Pulmonary artery endothelial cell (primary cell): ENCODE measurements around the gene STEAP3. TPM values are rescaled to one million over a fixed set of nuclear protein-coding genes. Genes with fewer than 3 reads are reported as not detected.

Source experiments
- DNase-seq: peaks from one replicate; pipeline ENCODE4 v3.0.0-alpha.2; 2011; ENCODE audit warnings: low read depth, low spot score
- total RNA-seq: library from RNA; depleted of rRNA; stranded (reverse); fragments of >200 nt; gene quantifications from 2 replicates; pipeline ENCODE4 v1.2.3, GENCODE V29; 2014

The STEAP3 gene
- total RNA-seq, 1 donor from 2014 or later = 23.7 TPM

DNA sequence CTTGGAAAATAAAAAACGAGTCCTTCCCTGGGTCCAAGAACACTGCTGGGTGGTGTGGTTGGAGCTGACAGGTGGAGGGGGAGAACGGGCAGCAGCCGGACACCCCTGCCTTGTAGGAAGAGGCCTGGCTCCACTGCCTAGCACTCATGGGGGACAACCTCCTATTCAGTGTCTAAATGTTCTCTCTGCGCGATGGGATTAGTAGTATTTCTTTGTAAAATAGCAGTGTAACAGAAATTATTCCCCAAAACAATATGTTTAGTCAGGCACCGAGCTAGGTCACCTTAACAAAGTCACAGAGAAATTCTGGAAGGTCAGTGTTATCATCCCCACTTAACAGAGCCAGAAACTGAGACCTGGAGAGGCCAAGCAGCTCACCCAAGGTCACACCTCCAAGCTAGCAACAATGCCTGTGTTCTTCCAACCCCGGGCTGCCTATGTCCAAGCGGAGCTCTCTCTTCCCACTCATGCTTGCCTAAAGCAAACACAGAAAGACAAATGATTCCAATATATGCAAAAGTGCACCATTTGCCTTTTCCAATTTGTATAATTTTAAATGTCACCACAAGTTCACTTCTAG is 68.0 kb downstream of the STEAP3 start:
- DNase-seq = no peak

DNA sequence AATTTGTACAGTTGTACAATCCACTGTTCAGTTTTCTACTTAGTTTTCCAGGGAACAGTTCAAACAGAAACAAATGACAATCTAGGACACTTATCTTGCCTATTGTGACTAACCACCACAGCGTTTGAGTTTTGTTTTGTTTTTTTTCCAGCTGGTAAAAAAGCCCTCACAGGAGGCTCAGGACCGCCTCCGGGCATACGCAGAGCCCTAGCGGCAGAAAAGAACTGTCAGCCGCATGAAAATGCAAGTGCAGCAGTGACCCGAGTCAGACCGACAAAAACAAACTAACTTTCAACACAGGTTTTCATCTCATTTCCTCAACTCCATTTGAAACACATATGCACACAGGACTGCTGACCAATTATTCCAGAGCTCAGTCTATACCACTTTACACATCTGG is 68.6 kb downstream of the STEAP3 start:
- DNase-seq = no peak

DNA sequence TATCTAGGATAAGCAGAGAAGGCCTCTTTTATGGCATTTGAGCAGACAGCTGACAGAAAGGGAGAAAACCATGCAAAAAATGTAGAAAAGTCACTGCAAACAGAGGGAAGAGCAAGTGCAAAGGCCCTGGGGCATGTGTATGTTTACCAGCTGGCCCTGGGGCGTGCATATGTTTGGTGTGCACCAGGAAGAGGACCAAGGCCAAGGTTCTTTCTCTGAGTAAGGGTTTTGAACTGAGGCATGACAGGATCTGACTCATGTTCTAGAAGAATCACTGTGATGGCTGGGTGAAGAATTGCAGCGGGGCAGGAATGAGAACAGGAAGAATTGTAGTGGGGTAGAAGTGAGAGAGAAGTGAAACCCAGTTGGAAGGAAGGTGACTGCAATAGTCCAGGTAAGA is 69.6 kb downstream of the STEAP3 start:
- DNase-seq = no peak

- DNase-seq = no peak
Measured at GRCh38 chr2:119293900-119294299, 70.3 kb downstream of the STEAP3 start.

GRCh38 chr2:119294671-119295070 is 71.0 kb downstream of the STEAP3 start:
- no peak for DNase-seq

DNA sequence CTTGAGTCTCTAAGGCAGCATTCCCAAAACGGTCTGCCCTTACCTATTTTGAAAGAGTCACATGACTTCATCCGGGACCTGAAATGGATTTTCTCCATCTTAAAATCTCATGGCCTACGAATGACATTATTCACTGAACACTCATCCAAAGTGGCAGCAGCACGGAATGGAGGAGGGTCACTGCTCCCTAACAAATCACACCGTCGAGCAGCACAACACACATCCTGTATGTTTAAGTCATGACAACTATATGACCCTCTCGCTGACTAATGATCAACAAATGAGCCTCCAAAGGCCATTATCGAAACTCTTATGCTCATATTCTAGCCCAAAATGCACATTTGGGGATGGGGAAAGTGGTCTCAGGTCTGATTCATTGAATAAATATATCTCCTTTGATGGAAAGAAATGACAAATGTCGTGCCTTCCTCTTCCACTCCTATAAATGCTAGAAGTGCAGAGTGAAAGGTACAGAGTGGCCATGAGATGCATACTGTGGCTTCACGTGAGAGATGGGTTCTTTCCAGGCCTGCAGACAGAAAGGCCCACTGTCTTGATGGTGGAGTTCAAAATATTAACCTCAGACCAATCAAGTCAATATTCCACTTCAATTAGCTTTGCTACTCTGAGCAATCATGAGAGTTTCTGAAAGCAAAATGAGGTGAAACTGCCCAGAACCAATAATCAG is 72.2 kb downstream of the STEAP3 start:
- DNase-seq = no peak

DNA sequence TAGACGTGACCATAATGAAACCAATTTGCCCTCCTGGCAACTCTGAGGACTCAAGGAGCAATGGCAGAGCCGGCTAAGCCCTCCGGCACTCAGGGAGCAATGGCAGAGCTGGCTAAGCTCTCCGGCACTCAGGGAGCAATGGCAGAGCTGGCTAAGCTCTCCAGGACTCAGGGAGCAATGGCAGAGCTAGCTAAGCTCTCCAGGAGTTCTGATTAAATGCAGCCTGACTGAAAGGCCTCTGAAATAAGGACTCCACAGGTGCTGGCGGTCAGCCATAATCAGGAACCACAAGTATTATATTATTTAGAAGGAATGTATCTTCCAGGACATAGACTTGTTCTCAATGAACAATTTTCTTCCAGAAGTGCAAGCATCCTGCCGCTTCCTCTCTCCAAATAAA is 77.8 kb downstream of the STEAP3 start:
- DNase-seq = no peak

GRCh38 chr2:119304847-119305246 is 81.2 kb downstream of the STEAP3 start:
- no peak for DNase-seq

GRCh38 chr2:119305497-119306195 is 82.0 kb downstream of the STEAP3 start:
- no peak for DNase-seq

DNA sequence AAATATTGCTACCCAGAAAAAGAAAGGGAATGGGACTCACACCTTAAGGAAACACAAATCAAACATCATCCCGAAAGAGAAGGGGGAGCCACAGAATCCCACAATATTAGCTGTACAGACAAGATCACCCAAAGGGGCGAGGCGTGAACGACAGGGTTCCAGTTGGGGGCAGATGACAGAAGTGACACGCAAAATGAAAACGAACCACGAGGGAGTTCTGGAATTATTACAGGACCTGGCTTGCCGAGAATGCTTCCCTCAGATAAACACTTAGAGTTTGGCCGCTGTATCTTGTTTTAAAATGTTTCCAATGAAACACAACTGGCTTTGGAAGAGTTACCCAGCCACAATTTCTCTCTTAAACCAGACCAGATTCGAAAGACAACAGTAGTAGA is 82.6 kb downstream of the STEAP3 start:
- no peak for DNase-seq

DNA sequence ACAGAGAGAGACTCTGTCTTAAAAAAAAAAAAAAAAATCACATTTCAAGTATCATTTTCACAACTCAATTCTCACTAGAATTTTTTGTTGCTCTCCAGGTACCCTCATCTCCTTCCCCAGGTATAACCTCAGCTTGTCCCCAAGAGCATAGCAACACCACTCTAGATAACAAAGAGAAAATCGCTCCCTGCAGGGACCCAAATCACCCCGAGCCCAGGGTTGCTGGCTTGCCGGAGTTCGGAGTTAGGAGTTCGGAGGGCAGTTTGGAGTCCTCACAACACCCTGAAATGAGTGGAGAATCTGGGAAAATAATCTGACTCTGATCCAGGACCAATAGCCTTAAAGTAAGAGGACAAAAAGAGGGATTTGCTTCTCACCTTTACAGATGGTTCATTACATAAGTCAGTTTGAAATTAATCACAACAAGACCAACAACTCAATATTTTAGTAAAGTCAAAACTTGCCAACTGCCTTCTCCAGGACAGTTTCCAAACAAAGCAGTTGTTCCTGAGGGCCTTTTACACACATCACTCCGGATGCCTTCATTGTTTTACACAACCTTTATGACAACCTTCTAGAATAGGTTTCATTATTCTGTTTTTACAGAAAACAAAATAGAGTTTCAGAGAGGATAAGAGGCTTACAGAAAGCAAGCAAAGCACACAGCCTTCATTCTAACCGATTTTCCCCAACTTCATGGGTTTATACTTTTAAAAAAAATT is 83.9 kb downstream of the STEAP3 start:
- no peak for DNase-seq

DNA sequence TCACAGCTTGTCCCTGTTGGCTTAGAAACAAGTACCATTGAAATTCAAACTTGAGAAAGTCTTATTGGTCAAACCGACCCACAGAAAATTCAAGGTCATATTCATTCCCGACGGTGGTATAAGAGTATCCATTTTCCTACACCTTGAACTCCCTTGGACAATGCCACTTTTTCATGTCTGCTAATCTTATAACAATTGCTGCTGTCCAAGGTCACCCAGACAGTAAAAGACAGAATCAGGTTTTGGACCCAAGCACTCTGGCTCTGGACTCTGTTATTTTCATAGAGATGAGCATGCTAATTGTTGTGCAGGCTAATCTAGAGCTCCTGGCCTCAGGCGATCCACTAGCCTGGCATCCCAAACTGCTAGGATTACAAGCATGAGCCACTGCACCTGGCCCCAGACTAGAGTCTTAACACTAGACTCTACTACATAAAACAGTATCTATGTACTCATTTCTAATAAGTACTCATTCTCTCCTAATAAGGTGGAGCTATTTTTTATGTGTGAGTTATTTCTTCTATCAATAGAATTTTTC is 85.2 kb downstream of the STEAP3 start:
- no peak for DNase-seq

DNA sequence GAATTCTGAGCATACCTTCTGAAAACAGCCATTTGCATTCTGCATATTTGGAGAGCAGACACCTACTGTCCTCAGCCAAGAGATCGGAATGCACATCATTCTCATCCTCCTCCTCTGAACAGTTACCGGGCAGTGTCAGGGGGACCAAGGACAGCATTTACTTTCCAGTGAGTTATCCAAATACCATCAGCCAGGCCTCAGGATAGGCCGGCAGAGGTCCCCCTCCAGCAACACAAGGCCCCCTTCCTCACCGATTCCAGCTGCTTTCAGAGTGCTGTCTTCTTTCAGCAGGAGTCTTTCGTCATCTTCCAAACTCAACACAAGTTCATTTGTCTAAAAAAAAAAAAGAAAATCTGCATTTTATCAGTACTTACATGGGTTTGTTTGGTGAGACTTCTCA is 87.7 kb downstream of the STEAP3 start:
- DNase-seq = no peak

DNA sequence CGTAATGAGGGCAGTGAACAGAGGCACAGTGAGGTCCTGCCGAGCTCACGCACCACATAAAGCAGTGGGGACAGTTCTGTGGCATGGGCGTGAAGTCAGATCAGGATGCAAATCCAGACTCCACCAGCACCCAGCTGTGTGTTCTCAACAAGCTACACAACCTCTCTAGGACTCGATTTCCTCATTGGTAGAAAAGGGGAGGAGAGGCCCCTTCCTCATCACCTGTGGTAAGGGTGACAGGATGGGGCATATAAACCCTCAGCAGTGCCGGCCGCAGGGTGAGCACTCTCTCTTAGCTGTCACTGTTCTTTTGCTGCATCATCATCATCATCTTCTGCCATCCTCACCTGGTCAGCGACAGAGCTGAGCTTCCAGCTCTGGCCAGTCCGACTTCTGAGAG is 88.2 kb downstream of the STEAP3 start:
- DNase-seq = no peak

Other genes starting within 250 kb of the STEAP3 start
- gene C1QL2, start 65.1 kb upstream of the STEAP3 start, total RNA-seq = not detected in 2 replicates
- 10.4 and 11.5 TPM in 2 replicates for gene C2orf76, start 143.0 kb downstream of the STEAP3 start, total RNA-seq
- 99.0 and 107 TPM in 2 replicates for gene DBI, start 143.1 kb downstream of the STEAP3 start, total RNA-seq
- gene TMEM37, start 208.0 kb downstream of the STEAP3 start, total RNA-seq = 0.73 and 2.3 TPM in 2 replicates